ENCODE data around the gene GRM1.

GRM1 gene

GRCh38 chr6:146071781-146072180 lies 42.9 kb downstream of the GRM1 start:
- Histone ChIP-seq H3K4me3 (ENCODE audit: low read depth, low read length) (no peak overlapping the region), H3K4me2 (ENCODE audit: low read length) (no peak overlapping the region), H4K91ac (ENCODE audit: low read depth, low read length) (no peak overlapping the region), H3K9me3 (ENCODE audit: insufficient read depth, low read depth, low read length) (no peaks in the 10 kb centered on the region), H3K4me1 (ENCODE audit: control insufficient read depth in 1 of 2, insufficient read depth in 2 of 2, low read length in 2 of 2) (no peaks in the 10 kb centered on the region), H2BK5ac (ENCODE audit: low read depth, low read length, poor library complexity) (no peak overlapping the region), H3K27ac (ENCODE audit: low read depth, low read length) (no peak overlapping the region), H3K27me3 (ENCODE audit: insufficient read depth, low read length) (no peaks in the 10 kb centered on the region), H3K4ac (ENCODE audit: low read depth, low read length) (no peak overlapping the region), H3K23ac (ENCODE audit: low read length) (no peak overlapping the region), H2AFZ (ENCODE audit: insufficient read depth, low read length, poor library complexity) (no peak overlapping the region), H3K14ac (ENCODE audit: low read length) (no peak overlapping the region), H3K36me3 (ENCODE audit: control insufficient read depth in 1 of 2, insufficient read depth in 2 of 2, low read length in 2 of 2) (no peaks in the 10 kb centered on the region), H2BK12ac (ENCODE audit: low read length) (no peak overlapping the region), H3K79me2 (ENCODE audit: control insufficient read depth, insufficient read depth, low read length, poor library complexity) (no peaks in the 10 kb centered on the region), H3K79me1 (ENCODE audit: low read length) (no peaks in the 10 kb centered on the region), H3K18ac (ENCODE audit: low read length) (no peak overlapping the region), H4K8ac (ENCODE audit: low read depth, low read length) (no peak overlapping the region), H2AK5ac (ENCODE audit: low read length) (no peak overlapping the region), H3K9ac (ENCODE audit: low read length) (no peak overlapping the region), H2BK120ac (ENCODE audit: insufficient read depth, low read length, poor library complexity) (no peak overlapping the region), H4K12ac (ENCODE audit: low read depth, low read length) (no peak overlapping the region)
- no CpG with 5 or more reads among the region's 2 CpGs for WGBS (ENCODE audit: extremely low coverage, insufficient coverage, insufficient read length)
- no peak for DNase-seq

GRCh38 chr6:146077992-146078391 lies 49.1 kb downstream of the GRM1 start:
- Histone ChIP-seq H3K4me1 (ENCODE audit: control insufficient read depth in 1 of 2, insufficient read depth in 2 of 2, low read length in 2 of 2) (peaks cover 0 to 1% of the 10 kb centered on the region in 2 experiments), H2AFZ (ENCODE audit: insufficient read depth, low read length, poor library complexity) (no peak overlapping the region), H2BK120ac (ENCODE audit: insufficient read depth, low read length, poor library complexity) (no peak overlapping the region), H3K14ac (ENCODE audit: low read length) (no peak overlapping the region), H2AK5ac (ENCODE audit: low read length) (no peak overlapping the region), H3K27me3 (ENCODE audit: insufficient read depth, low read length) (no peaks in the 10 kb centered on the region), H4K91ac (ENCODE audit: low read depth, low read length) (no peak overlapping the region), H4K12ac (ENCODE audit: low read depth, low read length) (no peak overlapping the region), H3K27ac (ENCODE audit: low read depth, low read length) (no peak overlapping the region), H4K8ac (ENCODE audit: low read depth, low read length) (no peak overlapping the region), H3K9ac (ENCODE audit: low read length) (no peak overlapping the region), H2BK5ac (ENCODE audit: low read depth, low read length, poor library complexity) (no peak overlapping the region), H3K18ac (ENCODE audit: low read length) (no peak overlapping the region), H3K79me2 (ENCODE audit: control insufficient read depth, insufficient read depth, low read length, poor library complexity) (no peaks in the 10 kb centered on the region), H3K4me3 (ENCODE audit: low read depth, low read length) (no peak overlapping the region), H3K9me3 (ENCODE audit: insufficient read depth, low read depth, low read length) (no peaks in the 10 kb centered on the region), H3K36me3 (ENCODE audit: control insufficient read depth in 1 of 2, insufficient read depth in 2 of 2, low read length in 2 of 2) (no peaks in the 10 kb centered on the region), H3K23ac (ENCODE audit: low read length) (no peak overlapping the region), H3K79me1 (ENCODE audit: low read length) (no peaks in the 10 kb centered on the region), H3K4me2 (ENCODE audit: low read length) (no peak overlapping the region), H2BK12ac (ENCODE audit: low read length) (no peak overlapping the region), H3K4ac (ENCODE audit: low read depth, low read length) (no peak overlapping the region)
- no peak for DNase-seq
- no CpG with 5 or more reads among the region's 4 CpGs for WGBS (ENCODE audit: extremely low coverage, insufficient coverage, insufficient read length)

- H3K4ac ChIP-seq (ENCODE audit: low read depth, low read length), result no peak overlapping the region
- no peaks in the 10 kb centered on the region for H3K79me2 ChIP-seq (ENCODE audit: control insufficient read depth, insufficient read depth, low read length, poor library complexity)
- H2BK5ac ChIP-seq (ENCODE audit: low read depth, low read length, poor library complexity), result no peak overlapping the region
- H3K4me3 ChIP-seq (ENCODE audit: low read depth, low read length), result no peak overlapping the region
- no peaks in the 10 kb centered on the region for H3K9me3 ChIP-seq (ENCODE audit: insufficient read depth, low read depth, low read length)
- H3K79me1 ChIP-seq (ENCODE audit: low read length), result no peaks in the 10 kb centered on the region
- no peak overlapping the region for H2BK12ac ChIP-seq (ENCODE audit: low read length)
- H3K4me2 ChIP-seq (ENCODE audit: low read length), result no peak overlapping the region
- no peak overlapping the region for H4K12ac ChIP-seq (ENCODE audit: low read depth, low read length)
- no peak overlapping the region for H3K14ac ChIP-seq (ENCODE audit: low read length)
- no peak overlapping the region for H3K23ac ChIP-seq (ENCODE audit: low read length)
- WGBS (ENCODE audit: extremely low coverage, insufficient coverage, insufficient read length), result no CpG with 5 or more reads among the region's 7 CpGs
- DNase-seq, result no peak
- no peaks in the 10 kb centered on the region for H3K36me3 ChIP-seq (ENCODE audit: control insufficient read depth in 1 of 2, insufficient read depth in 2 of 2, low read length in 2 of 2)
- H4K8ac ChIP-seq (ENCODE audit: low read depth, low read length), result no peak overlapping the region
- no peak overlapping the region for H2AK5ac ChIP-seq (ENCODE audit: low read length)
- no peak overlapping the region for H3K18ac ChIP-seq (ENCODE audit: low read length)
- H3K27ac ChIP-seq (ENCODE audit: low read depth, low read length), result no peak overlapping the region
- H2BK120ac ChIP-seq (ENCODE audit: insufficient read depth, low read length, poor library complexity), result no peak overlapping the region
- H2AFZ ChIP-seq (ENCODE audit: insufficient read depth, low read length, poor library complexity), result no peak overlapping the region
- H3K27me3 ChIP-seq (ENCODE audit: insufficient read depth, low read length), result no peaks in the 10 kb centered on the region
- no peak overlapping the region for H3K9ac ChIP-seq (ENCODE audit: low read length)
- no peaks in the 10 kb centered on the region for H3K4me1 ChIP-seq (ENCODE audit: control insufficient read depth in 1 of 2, insufficient read depth in 2 of 2, low read length in 2 of 2)
- H4K91ac ChIP-seq (ENCODE audit: low read depth, low read length), result no peak overlapping the region
Observed at GRCh38 chr6:146087386-146087785, 58.5 kb downstream of the GRM1 start.

- H3K9ac ChIP-seq (ENCODE audit: low read length), result no peak overlapping the region
- no peak overlapping the region for H3K27ac ChIP-seq (ENCODE audit: low read depth, low read length)
- no peaks in the 10 kb centered on the region for H3K9me3 ChIP-seq (ENCODE audit: insufficient read depth, low read depth, low read length)
- DNase-seq, result no peak
- H2BK120ac ChIP-seq (ENCODE audit: insufficient read depth, low read length, poor library complexity), result no peak overlapping the region
- no peak overlapping the region for H3K4me3 ChIP-seq (ENCODE audit: low read depth, low read length)
- no peak overlapping the region for H4K12ac ChIP-seq (ENCODE audit: low read depth, low read length)
- H3K18ac ChIP-seq (ENCODE audit: low read length), result no peak overlapping the region
- H2BK12ac ChIP-seq (ENCODE audit: low read length), result no peak overlapping the region
- no peaks in the 10 kb centered on the region for H3K36me3 ChIP-seq (ENCODE audit: control insufficient read depth in 1 of 2, insufficient read depth in 2 of 2, low read length in 2 of 2)
- no peaks in the 10 kb centered on the region for H3K27me3 ChIP-seq (ENCODE audit: insufficient read depth, low read length)
- no peaks in the 10 kb centered on the region for H3K79me2 ChIP-seq (ENCODE audit: control insufficient read depth, insufficient read depth, low read length, poor library complexity)
- H3K4ac ChIP-seq (ENCODE audit: low read depth, low read length), result no peak overlapping the region
- H3K23ac ChIP-seq (ENCODE audit: low read length), result no peak overlapping the region
- no peaks in the 10 kb centered on the region for H3K79me1 ChIP-seq (ENCODE audit: low read length)
- WGBS (ENCODE audit: extremely low coverage, insufficient coverage, insufficient read length), result no CpG with 5 or more reads among the region's 3 CpGs
- H3K14ac ChIP-seq (ENCODE audit: low read length), result no peak overlapping the region
- H3K4me2 ChIP-seq (ENCODE audit: low read length), result no peak overlapping the region
- H2AK5ac ChIP-seq (ENCODE audit: low read length), result no peak overlapping the region
- H4K91ac ChIP-seq (ENCODE audit: low read depth, low read length), result no peak overlapping the region
- no peaks in the 10 kb centered on the region for H3K4me1 ChIP-seq (ENCODE audit: control insufficient read depth in 1 of 2, insufficient read depth in 2 of 2, low read length in 2 of 2)
- no peak overlapping the region for H2BK5ac ChIP-seq (ENCODE audit: low read depth, low read length, poor library complexity)
- H2AFZ ChIP-seq (ENCODE audit: insufficient read depth, low read length, poor library complexity), result no peak overlapping the region
- no peak overlapping the region for H4K8ac ChIP-seq (ENCODE audit: low read depth, low read length)
Observed at GRCh38 chr6:146090474-146090873, 61.6 kb downstream of the GRM1 start.
